Activated T-cell treated with anti-CD3 and anti-CD28 coated beads, Interleukin-2, amount 50 U/mL, for 1 hour (primary cell): ENCODE results near the gene KCNAB1.

Experiments
- DNase-seq: peaks from one replicate; pipeline ENCODE4 v3.0.0-alpha.2; 2020

The KCNAB1 gene

GRCh38 chr3:156587760-156588069, 467.3 kb downstream of the KCNAB1 start:
- DNase-seq = no peak
